Activated CD4-positive, alpha-beta T cell treated with anti-CD3 and anti-CD28 coated beads, Interleukin-2, amount 50 U/mL, for 16 hours (primary cell): ENCODE results near the gene SPDYC.

Source experiments
- DNase-seq: peaks from one replicate; pipeline ENCODE4 v3.0.0-alpha.2; 2020

The SPDYC gene

GRCh38 chr11:65170058-65170534 is at the start of gene SPDYC:
TSS of gene SPDYC (plus strand) at chr11:65170233. CDS start at chr11:65171358, 1,125 bp downstream.
- DNase-seq, result no peak

- DNase-seq, result no peak
These were observed 49.2 kb upstream of the SPDYC start for GRCh38 chr11:65120831-65121230.

- peak; percentile 25 for DNase-seq
These were observed 48.6 kb upstream of the SPDYC start for GRCh38 chr11:65121447-65121864.

- peak; percentile 99 for DNase-seq
These were observed 48.0 kb upstream of the SPDYC start, which contains the start of the genes FAU and MRPL49 for GRCh38 chr11:65121865-65122696. TSS of gene FAU (minus strand) at chr11:65122134. CDS start at chr11:65121813, 321 bp downstream. TSS of gene MRPL49 (plus strand) at chr11:65122321. CDS start at chr11:65122347, 26 bp downstream.

- DNase-seq, result no peak
These were observed 45.4 kb upstream of the SPDYC start for GRCh38 chr11:65124480-65125196.

GRCh38 chr11:65125197-65126056 is 44.6 kb upstream of the SPDYC start:
- DNase-seq, result no peak

- DNase-seq, result no peak
These were observed 43.3 kb upstream of the SPDYC start for GRCh38 chr11:65126624-65127274.

- no peak for DNase-seq
These were observed 42.4 kb upstream of the SPDYC start for GRCh38 chr11:65127473-65128181.

GRCh38 chr11:65128182-65129145 is 41.6 kb upstream of the SPDYC start:
- DNase-seq, result no peak

- no peak for DNase-seq
These were observed 40.2 kb upstream of the SPDYC start for GRCh38 chr11:65129649-65130441.

GRCh38 chr11:65130631-65131416 is 39.2 kb upstream of the SPDYC start:
- no peak for DNase-seq

GRCh38 chr11:65131417-65131776 is 38.6 kb upstream of the SPDYC start:
- no peak for DNase-seq

GRCh38 chr11:65131895-65132237 is 38.2 kb upstream of the SPDYC start:
- DNase-seq, result no peak

- DNase-seq, result no peak
These were observed 37.6 kb upstream of the SPDYC start for GRCh38 chr11:65132238-65132987.

- peak; percentile 63 for DNase-seq
These were observed 36.9 kb upstream of the SPDYC start for GRCh38 chr11:65132988-65133700.

- DNase-seq, result no peak
These were observed 36.3 kb upstream of the SPDYC start for GRCh38 chr11:65133724-65134123.

- peak; percentile 90 for DNase-seq
These were observed 35.6 kb upstream of the SPDYC start, which contains the start of gene SYVN1 for GRCh38 chr11:65134240-65134951. TSS of gene SYVN1 (minus strand) at chr11:65134519. CDS start at chr11:65133601, 918 bp downstream.
